Activated naive CD4-positive, alpha-beta T cell treated with anti-CD3 and anti-CD28 coated beads for 36 hours (primary cell): Measurements from ENCODE around the gene ENDOV. TPM values are rescaled to one million over a fixed set of nuclear protein-coding genes. Genes with fewer than 3 reads are reported as not detected.
"Not testable (repeated sequence)": the region's sequence is repeated elsewhere in the genome, so short reads cannot be mapped to it uniquely, and the experiment has no call there.

Experiments used
- CTCF ChIA-PET: fragments of 350-600 bp; sonication (Branson Sonifier 250); formaldehyde crosslinking; loops from one replicate; lab custom pipeline; 2021; ENCODE audit warnings: antibody characterized with exemption; lab: Charles Lee
- DNase-seq: peaks from one replicate; pipeline ENCODE4 v3.0.0-alpha.2; 2020
- H3K27ac Mint-ChIP-seq: one replicate; pipeline ENCODE4 v1.8.0; 2021; ENCODE audit warnings: mild to moderate bottlenecking, mixed read lengths
- H3K27me3 Mint-ChIP-seq: one replicate; pipeline ENCODE4 v1.8.0; 2021; ENCODE audit warnings: low read depth, mixed read lengths
- H3K36me3 Mint-ChIP-seq: one replicate; pipeline ENCODE4 v1.8.0; 2021; ENCODE audit warnings: low read depth, mixed read lengths
- H3K4me1 Mint-ChIP-seq: one replicate; pipeline ENCODE4 v1.8.0; 2021; ENCODE audit warnings: low read depth, mixed read lengths
- H3K4me3 Mint-ChIP-seq: one replicate; pipeline ENCODE4 v1.8.0; 2021; ENCODE audit warnings: mild to moderate bottlenecking, moderate library complexity, mixed read lengths
- H3K9me3 Mint-ChIP-seq: one replicate; pipeline ENCODE4 v1.8.0; 2021; ENCODE audit warnings: mixed read lengths
- intact Hi-C: fragments of 100-400 bp; cut with micrococcal nuclease; formaldehyde crosslinking; loops from one replicate; pipeline ENCODE4 v1.15.1; 2023
- total RNA-seq, 2 experiments: library from RNA; stranded (reverse); gene quantifications; one replicate each; pipeline ENCODE4 v1.2.3, GENCODE V29; 2021

ENDOV gene
- total RNA-seq, 2 experiments from 2014 or later, result 9.0 to 11.7 TPM

- H3K27me3 Mint-ChIP-seq, result peaks cover 7% of the 10 kb centered on the region
- H3K36me3 Mint-ChIP-seq, result no peaks in the 10 kb centered on the region
- CTCF ChIA-PET, result interaction anchor here (0.6 kb wide), 1 partner anchor 18 kb away, joined by 3 read pairs; no protein-coding TSS in a partner anchor
- H3K4me3 Mint-ChIP-seq, result no peak overlapping the region
- peak; percentile 37 for DNase-seq
- H3K4me1 Mint-ChIP-seq, result peaks cover 3% of the 10 kb centered on the region
- no peak overlapping the region for H3K27ac Mint-ChIP-seq
- intact Hi-C loops, result no loop called here
- H3K9me3 Mint-ChIP-seq, result no peaks in the 10 kb centered on the region
Measured at GRCh38 chr17:80408872-80409271, 6.1 kb upstream of the ENDOV start.

DNA sequence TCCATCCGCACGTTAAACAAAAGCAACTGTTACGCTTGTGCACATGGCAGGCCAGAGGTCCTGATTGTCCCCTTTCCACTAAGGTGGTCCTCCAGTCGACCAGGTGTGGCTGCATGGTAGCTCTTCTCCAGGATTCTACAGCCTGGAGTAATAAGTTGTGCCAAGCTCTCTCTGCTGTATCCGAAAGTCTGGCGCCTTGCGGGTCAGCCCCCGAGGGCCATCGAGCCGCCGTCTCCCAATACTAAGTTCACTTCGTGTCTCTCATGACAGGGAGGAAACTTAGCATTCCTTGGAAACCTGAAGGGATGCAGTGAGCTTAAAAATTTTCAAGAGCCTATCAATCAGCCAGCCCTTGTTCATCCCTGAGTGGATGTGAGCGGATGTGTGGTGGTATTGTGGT, 5.3 kb upstream of the ENDOV start:
- Mint-ChIP-seq H3K9me3 (no peaks in the 10 kb centered on the region), H3K4me1 (peaks cover 10% of the 10 kb centered on the region), H3K27me3 (peaks cover 11% of the 10 kb centered on the region), H3K36me3 (no peaks in the 10 kb centered on the region), H3K27ac (no peak overlapping the region), H3K4me3 (no peak overlapping the region)
- DNase-seq, result no peak
- intact Hi-C loops, result no loop called here
- CTCF ChIA-PET, result interaction anchor here (0.6 kb wide), 1 partner anchor 17 kb away, joined by 3 read pairs; no protein-coding TSS in a partner anchor

GRCh38 chr17:80410441-80411087, 4.4 kb upstream of the ENDOV start:
- H3K4me3 Mint-ChIP-seq, intact Hi-C loops, H3K27ac Mint-ChIP-seq, H3K9me3 Mint-ChIP-seq, CTCF ChIA-PET, H3K36me3 Mint-ChIP-seq, DNase-seq: not testable (repeated sequence)
- H3K4me1 Mint-ChIP-seq, result peaks cover 10% of the 10 kb centered on the region
- H3K27me3 Mint-ChIP-seq, result peaks cover 11% of the 10 kb centered on the region

DNA sequence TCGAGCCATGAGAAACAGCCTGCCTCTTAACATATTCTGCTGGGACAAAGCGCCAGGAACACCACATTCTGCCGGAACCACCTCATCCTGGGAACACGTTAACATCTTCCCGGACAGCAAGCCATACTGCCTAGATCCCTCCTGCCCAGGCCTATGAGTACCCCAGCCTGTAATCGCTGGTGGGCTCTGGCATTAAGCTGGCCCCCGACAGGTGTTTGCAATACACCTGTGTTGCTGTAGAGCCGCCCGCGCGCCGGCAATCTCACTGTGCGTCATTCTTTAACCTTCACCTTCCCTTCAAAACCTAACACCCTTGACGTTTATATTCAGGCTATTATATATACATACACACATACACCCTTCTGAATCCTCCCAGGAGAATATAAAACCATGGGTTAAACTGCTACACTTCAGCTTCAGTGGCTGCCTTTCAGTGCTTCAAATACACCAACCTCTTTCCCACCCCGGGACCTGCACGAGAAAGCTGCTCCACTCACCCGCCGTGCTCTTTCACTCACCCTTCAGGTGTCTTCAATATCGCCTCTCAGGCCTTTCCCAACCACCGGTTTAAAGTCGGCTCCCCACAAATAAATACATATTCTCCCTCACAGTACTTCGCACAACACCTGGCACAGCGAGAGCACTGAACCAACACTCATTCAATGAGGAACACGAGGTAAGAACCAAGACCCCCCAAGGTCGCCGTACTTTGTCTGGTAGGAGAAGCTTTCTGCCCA, 1.0 kb upstream of the ENDOV start:
- peaks cover 22% of the 10 kb centered on the region for H3K4me1 Mint-ChIP-seq
- peaks cover 1% of the 10 kb centered on the region for H3K36me3 Mint-ChIP-seq
- CTCF ChIA-PET, result interaction anchor here (0.7 to 1.1 kb wide), 2 partner anchors 13 to 556 kb away, joined by 3 to 5 read pairs; no protein-coding TSS in a partner anchor
- no peak for DNase-seq
- no peak overlapping the region for H3K27ac Mint-ChIP-seq
- intact Hi-C loops, result loop anchor here (2.0 kb wide), 1 partner anchor 217 kb away; no protein-coding TSS in a partner anchor
- H3K9me3 Mint-ChIP-seq, result no peaks in the 10 kb centered on the region
- peaks cover 11% of the 10 kb centered on the region for H3K27me3 Mint-ChIP-seq
- H3K4me3 Mint-ChIP-seq, result peak overlapping the region; percentile 83

DNA sequence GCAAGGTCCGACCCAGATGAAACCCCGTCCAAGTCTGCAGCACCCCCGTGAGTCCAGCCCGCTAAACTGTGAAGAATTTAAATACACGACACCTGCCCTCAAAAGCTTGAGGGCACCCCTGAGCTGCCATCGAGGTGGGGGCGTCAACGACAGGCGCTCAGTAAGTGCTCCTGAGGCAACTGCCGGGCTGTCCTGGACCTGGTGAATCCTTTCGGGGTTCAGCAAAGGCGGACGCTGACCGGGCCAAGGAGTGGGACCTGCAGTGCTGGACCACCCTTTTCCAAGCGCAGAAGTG, 512 bp upstream of the ENDOV start:
- Mint-ChIP-seq H3K4me1 (peaks cover 20% of the 10 kb centered on the region), H3K27me3 (peaks cover 11% of the 10 kb centered on the region), H3K9me3 (no peaks in the 10 kb centered on the region), H3K36me3 (peaks cover 1% of the 10 kb centered on the region), H3K27ac (no peak overlapping the region), H3K4me3 (peak overlapping the region; percentile 83)
- CTCF ChIA-PET, result interaction anchor here (0.7 to 1.1 kb wide), 2 partner anchors 12 to 556 kb away, joined by 3 to 5 read pairs; no protein-coding TSS in a partner anchor
- intact Hi-C loops, result loop anchor here (2.0 kb wide), 1 partner anchor 218 kb away; no protein-coding TSS in a partner anchor
- DNase-seq, result no peak

GRCh38 chr17:80415626-80416137, 715 bp downstream of the ENDOV start:
- intact Hi-C loops, result loop anchor here (1.0 to 2.0 kb wide), 2 partner anchors 39 to 219 kb away; no protein-coding TSS in a partner anchor
- peaks cover 20% of the 10 kb centered on the region for H3K4me1 Mint-ChIP-seq
- no peak overlapping the region for H3K27ac Mint-ChIP-seq
- H3K27me3 Mint-ChIP-seq, result peaks cover 9% of the 10 kb centered on the region
- no peak for DNase-seq
- CTCF ChIA-PET, result interaction anchor here (0.6 to 1.1 kb wide), 4 partner anchors 9 to 563 kb away, joined by 4 to 5 read pairs (median 4); no protein-coding TSS in a partner anchor
- no peaks in the 10 kb centered on the region for H3K9me3 Mint-ChIP-seq
- peak overlapping the region; percentile 83 for H3K4me3 Mint-ChIP-seq
- H3K36me3 Mint-ChIP-seq, result peaks cover 1% of the 10 kb centered on the region

DNA sequence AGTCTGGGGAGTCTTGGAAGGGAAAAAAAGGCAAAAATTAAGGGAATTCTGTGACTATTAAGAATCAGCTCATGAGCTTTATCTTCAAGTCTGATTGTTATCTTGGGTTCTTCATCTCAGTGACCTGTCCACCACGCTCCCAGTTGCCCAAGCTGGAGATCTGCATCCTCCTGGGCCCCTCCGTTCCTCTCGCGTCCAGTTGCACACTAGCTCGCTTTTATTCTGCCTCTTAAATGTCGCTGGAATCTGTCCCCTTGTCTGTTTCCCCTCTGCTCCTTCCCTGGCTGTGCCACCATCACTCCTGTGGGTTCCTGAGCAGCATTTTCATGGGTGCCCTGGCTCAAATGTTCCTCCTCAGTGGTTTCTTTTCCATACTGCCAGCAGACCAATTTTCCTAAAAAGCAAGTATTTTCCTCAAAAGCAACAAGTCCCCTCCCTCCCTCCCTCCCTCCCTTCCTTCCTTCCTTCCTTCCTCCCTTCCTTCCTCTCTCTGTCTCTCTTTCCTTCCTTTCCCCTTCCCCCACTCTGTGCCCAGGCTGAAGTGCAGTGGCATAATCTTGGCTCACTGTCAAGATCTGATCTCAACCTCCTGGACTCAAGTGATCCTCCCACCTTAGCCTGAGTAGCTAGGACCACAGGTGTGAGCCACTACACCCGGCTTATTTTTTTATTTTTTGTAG, 1.4 kb downstream of the ENDOV start:
- H3K36me3 Mint-ChIP-seq, result peaks cover 1% of the 10 kb centered on the region
- H3K9me3 Mint-ChIP-seq, result no peaks in the 10 kb centered on the region
- H3K27ac Mint-ChIP-seq, result no peak overlapping the region
- peaks cover 9% of the 10 kb centered on the region for H3K27me3 Mint-ChIP-seq
- CTCF ChIA-PET, result interaction anchor here (0.9 to 1.1 kb wide), 2 partner anchors 8 to 11 kb away, joined by 4 to 5 read pairs; no protein-coding TSS in a partner anchor
- DNase-seq, result no peak
- peak overlapping the region; percentile 83 for H3K4me3 Mint-ChIP-seq
- H3K4me1 Mint-ChIP-seq, result peaks cover 20% of the 10 kb centered on the region
- intact Hi-C loops, result no loop called here

DNA sequence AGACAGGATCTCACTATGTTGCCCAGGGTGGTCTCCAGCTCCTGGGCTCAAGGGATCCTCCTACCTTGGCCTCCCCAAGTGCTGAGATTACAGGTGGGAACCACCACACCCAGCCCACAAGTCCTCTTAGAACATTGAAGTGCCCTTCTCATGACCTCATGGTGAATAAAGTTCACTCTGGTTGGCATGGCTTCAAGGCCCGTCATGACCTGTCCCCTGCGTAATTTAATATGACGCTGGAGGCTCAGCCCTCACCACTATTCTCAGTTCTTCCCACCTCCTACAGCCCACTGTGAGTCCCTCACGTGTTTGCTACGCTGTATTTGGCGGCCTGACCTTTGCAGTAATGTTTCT, 1.9 kb downstream of the ENDOV start:
- peaks cover 7% of the 10 kb centered on the region for H3K27me3 Mint-ChIP-seq
- peak overlapping the region; percentile 83 for H3K4me3 Mint-ChIP-seq
- CTCF ChIA-PET, result no interaction called here
- intact Hi-C loops, result no loop called here
- peaks cover 1% of the 10 kb centered on the region for H3K36me3 Mint-ChIP-seq
- H3K4me1 Mint-ChIP-seq, result peaks cover 20% of the 10 kb centered on the region
- no peak for DNase-seq
- no peaks in the 10 kb centered on the region for H3K9me3 Mint-ChIP-seq
- H3K27ac Mint-ChIP-seq, result no peak overlapping the region

- H3K27ac Mint-ChIP-seq, result no peak overlapping the region
- H3K4me3 Mint-ChIP-seq, result no peak overlapping the region
- CTCF ChIA-PET, result no interaction called here
- intact Hi-C loops, result no loop called here
- no peaks in the 10 kb centered on the region for H3K9me3 Mint-ChIP-seq
- no peak for DNase-seq
- peaks cover 20% of the 10 kb centered on the region for H3K4me1 Mint-ChIP-seq
- peaks cover 4% of the 10 kb centered on the region for H3K27me3 Mint-ChIP-seq
- H3K36me3 Mint-ChIP-seq, result peaks cover 1% of the 10 kb centered on the region
Measured at GRCh38 chr17:80418589-80418988, 3.6 kb downstream of the ENDOV start.

- H3K27ac Mint-ChIP-seq, result no peak overlapping the region
- CTCF ChIA-PET, result interaction anchor here (0.6 kb wide), 1 partner anchor 605 kb away, joined by 4 read pairs; no protein-coding TSS in a partner anchor
- intact Hi-C loops, result no loop called here
- H3K9me3 Mint-ChIP-seq, result no peaks in the 10 kb centered on the region
- no peak for DNase-seq
- H3K4me1 Mint-ChIP-seq, result peaks cover 19% of the 10 kb centered on the region
- H3K36me3 Mint-ChIP-seq, result peaks cover 1% of the 10 kb centered on the region
- H3K27me3 Mint-ChIP-seq, result peaks cover under 1% of the 10 kb centered on the region
- no peak overlapping the region for H3K4me3 Mint-ChIP-seq
Measured at GRCh38 chr17:80419255-80419654, 4.3 kb downstream of the ENDOV start.

DNA sequence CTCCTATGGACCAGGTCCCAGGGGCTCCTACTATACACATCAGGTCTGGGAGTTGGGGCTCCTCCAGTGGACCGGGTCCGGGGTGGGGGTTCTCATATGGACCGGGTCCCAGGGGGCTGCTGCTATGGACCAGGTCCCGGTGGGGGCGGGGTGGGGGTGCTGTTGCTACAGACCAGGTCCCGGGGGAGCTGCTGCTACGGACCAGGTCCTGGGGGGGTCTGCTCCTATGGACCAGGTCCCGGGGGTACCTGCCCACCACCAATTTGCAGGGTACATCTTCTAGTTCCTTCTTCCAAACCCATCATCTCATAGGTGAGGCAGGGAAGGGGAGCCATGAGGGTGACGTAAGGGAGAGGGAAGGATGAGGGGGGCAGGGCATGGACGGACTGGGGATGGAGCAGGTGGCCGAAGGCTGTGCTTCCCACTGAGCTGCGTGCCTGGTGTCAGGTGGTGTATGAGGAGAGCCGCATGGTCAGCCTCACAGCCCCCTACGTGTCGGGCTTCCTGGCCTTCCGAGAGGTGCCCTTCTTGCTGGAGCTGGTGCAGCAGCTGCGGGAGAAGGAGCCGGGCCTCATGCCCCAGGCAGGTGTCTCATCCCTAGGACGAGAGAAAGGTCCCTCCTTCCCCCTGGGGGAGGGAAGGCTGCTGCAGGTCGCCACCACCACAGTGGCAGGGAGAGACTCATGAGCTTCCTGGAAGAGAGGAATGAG, 6.6 kb downstream of the ENDOV start:
- no peak for DNase-seq
- no peaks in the 10 kb centered on the region for H3K9me3 Mint-ChIP-seq
- intact Hi-C loops, result no loop called here

More for the DNA sequence above, 6.6 kb downstream of the ENDOV start:
- CTCF ChIA-PET, result no interaction called here
- no peak overlapping the region for H3K4me3 Mint-ChIP-seq
- H3K4me1 Mint-ChIP-seq, result peaks cover 15% of the 10 kb centered on the region
- peaks cover 1% of the 10 kb centered on the region for H3K36me3 Mint-ChIP-seq
- H3K27ac Mint-ChIP-seq, result no peak overlapping the region
- H3K27me3 Mint-ChIP-seq, result no peaks in the 10 kb centered on the region
